ENCODE measurements around the gene LMO7. TPM values are rescaled to one million over a fixed set of nuclear protein-coding genes. Genes with fewer than 3 reads are reported as not detected.

The LMO7 gene
- total and polyA plus RNA-seq, 2 of the 4 experiments (the other 2 are of a cell fraction) = 266 to 367 TPM

DNA sequence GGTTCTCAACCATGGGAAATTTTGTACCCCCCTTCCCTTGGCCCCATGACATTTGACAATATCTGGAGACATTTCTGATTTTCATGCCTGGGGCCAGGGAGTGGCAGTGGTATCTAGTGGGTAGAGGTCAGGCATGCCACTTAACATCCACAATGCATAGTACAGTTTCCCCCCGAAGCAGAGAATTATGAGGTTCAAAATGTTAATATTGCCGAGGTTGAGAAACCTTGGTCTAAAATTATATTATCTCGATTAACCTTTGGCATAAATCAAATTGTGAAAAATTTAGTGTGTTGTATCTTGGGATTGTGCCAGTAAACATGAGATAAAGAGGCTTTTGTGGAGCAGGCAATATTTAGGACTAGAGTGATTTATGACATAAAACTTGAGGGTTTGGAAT lies 147.9 kb downstream of the LMO7 start:
- peak overlapping the region; percentile 48; the same call in 1 of the 2 replicates for H3K14ac ChIP-seq (replicated peaks; ENCODE audit: low read depth, low read length)
- no peak overlapping the region for H3K23ac ChIP-seq (ENCODE audit: low read depth, low read length)
- H3K9ac ChIP-seq (ENCODE audit: low read depth, low read length) = no peak overlapping the region
- H3K79me1 ChIP-seq (ENCODE audit: low read depth in 1 of 2, low read length in 2 of 2) = peaks cover 16 to 54% of the 10 kb centered on the region in 2 experiments
- no peak overlapping the region for H3K4me2 ChIP-seq (ENCODE audit: low read depth, low read length)
- no CpG with 5 or more reads among the region's 3 CpGs for WGBS, 2 experiments (ENCODE audit: extremely low coverage in 2 of 2, insufficient read length in 1 of 2)
- H2BK120ac ChIP-seq (ENCODE audit: low read depth, low read length) = no peak overlapping the region
- peak overlapping the region; percentile 65; the same call in 1 of the 2 replicates for H3K27ac ChIP-seq (ENCODE audit: insufficient read depth, low read length)
- no peaks in the 10 kb centered on the region for H3K27me3 ChIP-seq (ENCODE audit: control insufficient read depth, insufficient read depth, low read length)
- TF ChIP-seq POLR2A (IDR thresholded peaks at IDR 0.05; ENCODE audit: low read depth, low read length) = no peak
- no peak for TF ChIP-seq SMC3 (IDR thresholded peaks at IDR 0.05; ENCODE audit: low read depth, low read length)
- TF ChIP-seq, protein P1, sequence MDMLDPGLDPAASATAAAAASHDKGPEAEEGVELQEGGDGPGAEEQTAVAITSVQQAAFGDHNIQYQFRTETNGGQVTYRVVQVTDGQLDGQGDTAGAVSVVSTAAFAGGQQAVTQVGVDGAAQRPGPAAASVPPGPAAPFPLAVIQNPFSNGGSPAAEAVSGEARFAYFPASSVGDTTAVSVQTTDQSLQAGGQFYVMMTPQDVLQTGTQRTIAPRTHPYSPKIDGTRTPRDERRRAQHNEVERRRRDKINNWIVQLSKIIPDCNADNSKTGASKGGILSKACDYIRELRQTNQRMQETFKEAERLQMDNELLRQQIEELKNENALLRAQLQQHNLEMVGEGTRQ (IDR thresholded peaks at IDR 0.05; ENCODE audit: low read depth, low read length) = no peak
- TF ChIP-seq MAFK (IDR thresholded peaks at IDR 0.05; ENCODE audit: low read depth, low read length) = no peak
- no peak for TF ChIP-seq MXI1 (IDR thresholded peaks at IDR 0.05; ENCODE audit: borderline replicate concordance, low read depth, low read length)
- TF ChIP-seq CHD1 (IDR thresholded peaks at IDR 0.05; ENCODE audit: low read depth, low read length) = no peak
- TF ChIP-seq, protein P2, sequence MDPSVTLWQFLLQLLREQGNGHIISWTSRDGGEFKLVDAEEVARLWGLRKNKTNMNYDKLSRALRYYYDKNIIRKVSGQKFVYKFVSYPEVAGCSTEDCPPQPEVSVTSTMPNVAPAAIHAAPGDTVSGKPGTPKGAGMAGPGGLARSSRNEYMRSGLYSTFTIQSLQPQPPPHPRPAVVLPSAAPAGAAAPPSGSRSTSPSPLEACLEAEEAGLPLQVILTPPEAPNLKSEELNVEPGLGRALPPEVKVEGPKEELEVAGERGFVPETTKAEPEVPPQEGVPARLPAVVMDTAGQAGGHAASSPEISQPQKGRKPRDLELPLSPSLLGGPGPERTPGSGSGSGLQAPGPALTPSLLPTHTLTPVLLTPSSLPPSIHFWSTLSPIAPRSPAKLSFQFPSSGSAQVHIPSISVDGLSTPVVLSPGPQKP (IDR thresholded peaks at IDR 0.05; ENCODE audit: borderline replicate concordance, low read depth, low read length) = no peak
- no peak for TF ChIP-seq RFX5 (IDR thresholded peaks at IDR 0.05; ENCODE audit: low read depth, low read length)
- no peak for TF ChIP-seq MAZ (IDR thresholded peaks at IDR 0.05; ENCODE audit: borderline replicate concordance, low read depth, low read length)
- no peak for TF ChIP-seq FOS (IDR thresholded peaks at IDR 0.05; ENCODE audit: low read depth, low read length)
- TF ChIP-seq NFE2L2 (IDR thresholded peaks at IDR 0.05; ENCODE audit: low read depth, low read length) = no peak
- no peak for TF ChIP-seq CEBPB (IDR thresholded peaks at IDR 0.05; ENCODE audit: low read depth, low read length)
- TF ChIP-seq, protein P3, sequence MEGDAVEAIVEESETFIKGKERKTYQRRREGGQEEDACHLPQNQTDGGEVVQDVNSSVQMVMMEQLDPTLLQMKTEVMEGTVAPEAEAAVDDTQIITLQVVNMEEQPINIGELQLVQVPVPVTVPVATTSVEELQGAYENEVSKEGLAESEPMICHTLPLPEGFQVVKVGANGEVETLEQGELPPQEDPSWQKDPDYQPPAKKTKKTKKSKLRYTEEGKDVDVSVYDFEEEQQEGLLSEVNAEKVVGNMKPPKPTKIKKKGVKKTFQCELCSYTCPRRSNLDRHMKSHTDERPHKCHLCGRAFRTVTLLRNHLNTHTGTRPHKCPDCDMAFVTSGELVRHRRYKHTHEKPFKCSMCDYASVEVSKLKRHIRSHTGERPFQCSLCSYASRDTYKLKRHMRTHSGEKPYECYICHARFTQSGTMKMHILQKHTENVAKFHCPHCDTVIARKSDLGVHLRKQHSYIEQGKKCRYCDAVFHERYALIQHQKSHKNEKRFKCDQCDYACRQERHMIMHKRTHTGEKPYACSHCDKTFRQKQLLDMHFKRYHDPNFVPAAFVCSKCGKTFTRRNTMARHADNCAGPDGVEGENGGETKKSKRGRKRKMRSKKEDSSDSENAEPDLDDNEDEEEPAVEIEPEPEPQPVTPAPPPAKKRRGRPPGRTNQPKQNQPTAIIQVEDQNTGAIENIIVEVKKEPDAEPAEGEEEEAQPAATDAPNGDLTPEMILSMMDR (conservative IDR thresholded peaks at IDR 0.05; ENCODE audit: low read depth, low read length) = no peak
- TF ChIP-seq RAD21 (IDR thresholded peaks at IDR 0.05; ENCODE audit: low read length) = no peak
- TF ChIP-seq BHLHE40 (IDR thresholded peaks at IDR 0.05; ENCODE audit: low read depth, low read length) = no peak
- CTCF ChIA-PET = no interaction called here
- H3K18ac ChIP-seq (ENCODE audit: low read depth, low read length) = peak overlapping the region; percentile 70
- no peak overlapping the region for H2AFZ ChIP-seq (replicated peaks; ENCODE audit: low read length, poor library complexity)
- H2AK5ac ChIP-seq (ENCODE audit: low read depth, low read length) = peak overlapping the region; percentile 70
- no peak overlapping the region for H3K56ac ChIP-seq (ENCODE audit: extremely low read depth, insufficient read depth, low read length)
- DNase-seq = no peak
- dilution Hi-C loops (cut with HindIII; ENCODE audit: low sequenced_read_pairs, unreplicated experiment) (no loop called here), in situ Hi-C loops (cut with MboI; ENCODE audit: low sequenced_read_pairs) (no loop called here), intact Hi-C loops (cut with micrococcal nuclease) (no loop called here)
- H3K9me3 ChIP-seq (ENCODE audit: control insufficient read depth, insufficient read depth, low read length) = peaks cover 3% of the 10 kb centered on the region; the same call in 1 of the 2 replicates
- H3K4me1 ChIP-seq (ENCODE audit: control insufficient read depth, insufficient read depth, low read length) = peaks cover 12% of the 10 kb centered on the region
- H4K20me1 ChIP-seq (ENCODE audit: insufficient read depth, low read length) = peaks cover 51% of the 10 kb centered on the region; the same call in 1 of the 2 replicates
- no peak overlapping the region for H2BK20ac ChIP-seq (ENCODE audit: low read depth, low read length)
- no TSS peak for BruUV-seq (replicated peaks)
- H4K8ac ChIP-seq (ENCODE audit: low read depth in 2 of 2, low read length in 2 of 2) = peak overlapping the region in 1 of 2 experiments; percentile 42; a peak in 1 of 4 replicates
- H2BK15ac ChIP-seq (ENCODE audit: low read depth, low read length) = no peak overlapping the region
- POLR2A ChIA-PET (ENCODE audit: unreplicated experiment) = no interaction called here
- no peak overlapping the region for H2AK9ac ChIP-seq (replicated peaks; ENCODE audit: low read depth, low read length, poor library complexity)
- H3K4me3 ChIP-seq (ENCODE audit: insufficient read depth, low read depth, low read length) = no peak overlapping the region
- no peak for ATAC-seq (ENCODE audit: low read depth)
- H4K5ac ChIP-seq (ENCODE audit: low read depth, low read length) = peak overlapping the region; percentile 92; the same call in 1 of the 2 replicates
- peaks cover 13% of the 10 kb centered on the region for H3K9me1 ChIP-seq (ENCODE audit: insufficient read depth, low read length)
- H2BK5ac ChIP-seq (ENCODE audit: low read depth, low read length, poor library complexity, severe bottlenecking) = peak overlapping the region; percentile 86
- peaks cover under 1% of the 10 kb centered on the region; the same call in 1 of the 2 replicates for H3K36me3 ChIP-seq (ENCODE audit: control insufficient read depth, insufficient read depth, low read length)
- H3K4ac ChIP-seq (ENCODE audit: low read depth, low read length) = peak overlapping the region; percentile 43
- 0 out of 2 replicates have a peak overlapping the region, but pooled peaks have one; percentile 3 for H4K91ac ChIP-seq (ENCODE audit: insufficient read depth, low read depth, low read length)
